ENCODE data around the gene NUFIP1.
"Not testable (repeated sequence)": the region's sequence is repeated elsewhere in the genome, so short reads cannot be mapped to it uniquely, and the experiment has no call there.

The NUFIP1 gene

DNA sequence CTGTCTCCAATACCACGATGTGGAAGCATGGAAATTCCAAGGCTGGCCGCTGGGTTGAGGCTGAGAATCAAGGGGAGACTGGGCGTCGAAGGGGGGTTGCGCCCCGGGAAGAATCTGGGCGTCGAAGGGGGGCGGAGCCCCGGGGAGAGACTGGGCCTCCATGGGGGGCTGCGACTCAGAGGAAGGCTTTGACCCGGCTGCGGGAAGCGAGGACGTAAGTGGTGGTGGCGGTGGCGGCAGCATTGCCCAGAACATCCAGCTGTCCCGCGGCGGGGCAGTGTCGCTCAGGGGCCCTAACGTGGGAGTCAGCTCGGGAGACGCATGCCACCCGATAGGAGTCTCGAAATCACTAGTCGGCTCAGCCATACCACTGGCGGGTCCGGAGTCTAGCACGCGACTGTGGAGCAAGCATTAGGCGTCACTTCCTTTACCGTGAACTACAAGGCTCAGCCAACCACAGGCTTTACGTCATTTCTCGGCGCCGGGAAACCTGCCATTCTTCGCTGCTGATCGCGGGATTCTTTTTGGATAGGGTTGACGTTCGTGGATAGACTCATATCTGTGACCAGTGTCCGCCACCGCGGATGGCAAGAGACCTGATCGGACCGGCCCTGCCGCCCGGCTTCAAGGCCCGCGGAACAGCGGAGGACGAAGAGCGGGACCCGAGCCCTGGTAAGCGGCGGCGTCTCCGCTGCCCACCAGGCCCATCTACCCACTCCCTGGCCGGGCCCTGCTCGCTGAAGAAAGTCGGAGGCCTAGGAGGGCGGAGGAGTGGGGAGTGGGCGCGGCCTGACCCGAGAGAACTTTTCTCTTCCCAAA is at the start of gene NUFIP1, which contains the start of gene GPALPP1:
NUFIP1 (minus strand) TSS at position 401 of the 819 bp plus-strand sequence; CDS start at position 366, 35 bp downstream.
GPALPP1 (plus strand) TSS at position 468 of the 819 bp plus-strand sequence; CDS start at position 585, 117 bp downstream.
- DNase-seq (ENCODE audit: low read depth) = peak; percentile 39

DNA sequence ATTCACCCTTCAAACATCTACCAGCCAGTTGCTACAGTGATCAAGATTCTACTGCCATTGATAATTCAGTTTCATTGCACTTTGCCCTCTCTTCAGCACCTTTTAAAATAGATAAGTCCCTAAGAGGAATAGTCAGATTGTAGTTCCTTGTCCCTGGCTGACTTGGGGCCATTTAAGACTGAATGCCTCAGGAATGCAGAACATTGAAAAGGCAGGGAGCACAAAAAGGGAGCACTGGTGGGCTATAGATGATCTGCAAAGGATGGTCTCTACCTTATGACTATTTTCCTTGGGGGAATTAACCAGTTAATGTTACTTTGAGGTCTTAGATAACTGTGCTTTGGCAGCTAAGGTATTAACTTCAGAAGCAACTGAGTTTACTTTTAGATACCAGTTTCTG is 46.9 kb upstream of the NUFIP1 start:
- DNase-seq (ENCODE audit: low read depth) = no peak

DNA sequence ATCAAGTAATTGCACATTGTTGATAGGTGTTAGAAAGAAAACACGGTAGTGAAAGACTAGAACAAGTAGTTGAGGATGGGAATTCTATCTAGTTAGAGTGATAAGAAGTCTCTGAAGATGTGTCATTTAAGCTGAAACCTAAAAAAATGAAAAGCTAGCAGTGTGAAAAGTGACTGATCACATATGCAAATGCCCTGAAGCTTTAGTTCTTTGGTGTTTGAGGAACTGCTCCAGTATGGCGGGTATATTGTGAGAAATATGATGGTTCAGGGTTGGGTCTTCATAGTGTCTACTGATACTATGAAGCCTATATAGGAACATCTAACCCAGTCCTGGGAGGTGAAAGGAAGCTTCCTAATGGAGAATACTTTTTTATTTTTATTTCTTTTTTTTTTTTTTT is 45.1 kb upstream of the NUFIP1 start:
- DNase-seq (ENCODE audit: low read depth) = no peak

DNA sequence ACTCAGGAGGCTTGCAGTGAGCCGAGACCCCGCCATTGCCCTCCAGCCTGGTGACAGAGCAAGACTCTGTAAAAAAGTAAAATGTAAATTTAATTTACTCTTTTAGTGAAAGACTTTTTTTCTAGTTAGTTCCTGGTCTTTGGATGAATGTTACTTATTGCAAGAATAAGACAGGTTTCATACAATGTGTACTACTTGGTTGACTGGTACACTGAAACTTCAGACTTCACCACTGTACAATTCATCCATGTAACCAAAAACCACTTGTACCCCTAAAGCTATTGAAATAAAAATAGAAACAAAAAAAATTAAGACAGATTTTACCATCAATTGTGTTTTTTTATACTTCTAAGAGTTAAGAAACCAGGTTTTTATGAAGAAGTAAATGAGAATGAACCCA is 35.6 kb upstream of the NUFIP1 start:
- no peak for DNase-seq (ENCODE audit: low read depth)

DNA sequence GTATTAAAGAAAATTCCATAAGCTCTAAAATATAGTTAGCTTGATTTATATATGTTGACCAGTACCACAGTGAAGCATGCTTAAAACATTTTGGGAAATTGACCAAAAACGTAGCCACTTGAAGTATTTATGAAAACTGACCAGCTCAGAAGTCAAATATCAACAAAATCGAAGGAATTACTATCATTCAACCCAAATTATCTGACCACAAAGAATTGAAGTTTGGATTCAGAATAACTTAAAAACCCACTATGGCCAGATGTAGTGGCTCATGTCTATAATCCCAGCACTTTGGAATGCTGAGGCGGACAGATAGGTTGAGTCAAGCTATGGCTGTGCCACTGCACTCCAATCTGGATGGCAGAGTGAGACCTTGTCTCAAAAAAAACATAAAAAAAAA is 32.0 kb upstream of the NUFIP1 start:
- DNase-seq (ENCODE audit: low read depth) = no peak

DNA sequence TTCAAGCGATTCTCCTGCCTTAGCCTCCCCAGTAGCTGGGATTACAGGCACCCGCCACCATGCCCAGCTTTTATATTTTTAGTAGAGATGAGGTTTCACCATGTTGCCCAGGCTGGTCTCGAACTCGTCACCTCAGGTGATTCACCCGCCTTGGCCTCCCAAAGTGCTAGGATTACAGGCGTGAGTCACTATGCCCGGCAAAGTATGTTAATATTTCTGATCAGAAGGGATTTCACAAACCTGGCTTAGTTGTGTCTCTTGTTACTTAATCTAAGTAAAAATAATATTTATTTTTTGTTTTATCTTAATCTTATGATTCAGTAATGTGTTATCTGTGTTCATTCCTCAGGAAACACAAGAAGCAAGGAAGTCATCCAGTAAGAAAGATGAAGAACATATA is 30.7 kb upstream of the NUFIP1 start:
- not testable (repeated sequence) for DNase-seq (ENCODE audit: low read depth)

DNA sequence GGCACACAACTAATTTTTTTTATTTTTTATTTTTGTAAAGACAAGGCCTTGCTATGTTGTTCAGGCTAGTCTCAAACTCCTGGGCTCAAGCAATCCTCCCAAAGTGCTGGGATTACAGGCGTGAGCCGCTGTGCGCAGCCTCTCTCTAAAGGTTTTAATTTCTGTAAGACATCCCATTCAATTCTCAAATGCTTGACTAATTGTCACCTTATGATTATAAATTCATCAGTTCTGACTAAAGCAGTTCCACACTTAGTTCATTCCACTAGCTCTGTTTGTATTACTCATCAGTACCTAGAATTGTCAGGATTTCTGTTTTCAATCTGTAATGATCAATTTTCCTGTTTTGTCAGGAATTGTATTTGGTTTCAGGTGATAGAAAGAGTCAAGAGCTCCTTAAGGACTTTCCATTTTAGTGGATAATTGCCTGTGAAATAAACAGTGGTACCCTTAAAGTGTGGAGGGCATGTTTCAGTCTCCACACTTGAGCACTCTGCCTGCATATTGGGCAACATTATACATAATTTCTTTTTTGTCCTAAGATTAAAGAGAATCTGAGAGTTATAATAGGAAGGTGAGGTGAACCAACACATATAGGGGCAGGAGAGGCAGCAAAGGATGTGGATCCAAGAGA is 27.6 kb upstream of the NUFIP1 start:
- no peak for DNase-seq (ENCODE audit: low read depth)

DNA sequence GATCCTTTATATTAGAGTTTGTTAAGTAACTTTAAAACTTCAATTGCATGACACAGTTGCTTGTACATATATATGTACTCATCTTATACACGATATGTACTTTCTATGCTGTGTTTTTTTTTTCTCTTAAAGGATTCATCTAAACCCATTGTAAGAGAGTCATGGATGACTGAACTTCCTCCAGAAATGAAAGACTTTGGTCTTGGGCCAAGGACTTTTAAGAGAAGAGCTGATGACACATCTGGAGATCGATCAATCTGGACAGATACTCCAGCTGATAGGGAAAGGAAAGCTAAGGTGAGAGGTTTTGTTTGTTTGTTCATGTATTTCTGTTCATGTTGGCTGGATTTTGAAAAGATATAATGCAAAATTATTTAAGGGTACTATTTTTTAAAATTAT is 26.0 kb upstream of the NUFIP1 start:
- DNase-seq (ENCODE audit: low read depth) = no peak

DNA sequence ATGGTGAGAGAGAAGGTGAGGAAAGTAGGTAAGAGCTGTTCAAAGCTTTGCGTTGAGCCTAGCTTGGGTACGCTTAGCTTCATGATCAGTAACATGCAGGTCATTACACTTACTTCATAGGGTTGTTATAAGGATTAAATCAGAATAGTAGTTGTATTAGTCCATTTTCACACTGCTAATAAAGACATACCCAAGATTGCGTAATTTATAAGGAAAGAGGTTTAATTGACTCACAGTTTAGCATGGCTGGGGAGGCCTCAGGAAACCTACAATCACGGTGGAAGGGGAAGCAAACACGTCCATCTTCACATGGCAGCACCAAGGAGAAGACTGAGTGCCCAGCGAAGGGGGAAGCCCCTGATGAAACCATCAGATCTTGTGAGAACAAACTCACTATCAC is 21.9 kb upstream of the NUFIP1 start:
- DNase-seq (ENCODE audit: low read depth) = no peak

DNA sequence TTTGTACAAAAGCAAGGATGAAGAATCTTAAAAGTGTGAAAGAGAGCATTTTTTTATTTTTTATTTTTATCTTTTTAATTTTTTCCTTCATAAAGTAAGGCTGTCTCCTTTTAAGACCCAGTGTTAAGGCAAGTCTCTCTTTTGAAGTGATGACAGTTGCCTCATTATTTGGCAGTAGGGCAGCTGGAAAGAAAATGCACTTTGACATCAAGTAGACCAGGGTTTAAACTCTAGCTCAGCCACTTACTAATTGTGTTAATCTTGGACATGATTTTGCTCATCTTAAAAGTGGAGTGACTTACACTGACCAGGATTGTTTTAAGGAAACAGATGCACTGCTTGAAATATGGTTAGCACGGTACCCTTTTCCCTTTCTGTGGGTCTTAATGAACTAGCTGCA is 18.6 kb upstream of the NUFIP1 start:
- DNase-seq (ENCODE audit: low read depth) = no peak

DNA sequence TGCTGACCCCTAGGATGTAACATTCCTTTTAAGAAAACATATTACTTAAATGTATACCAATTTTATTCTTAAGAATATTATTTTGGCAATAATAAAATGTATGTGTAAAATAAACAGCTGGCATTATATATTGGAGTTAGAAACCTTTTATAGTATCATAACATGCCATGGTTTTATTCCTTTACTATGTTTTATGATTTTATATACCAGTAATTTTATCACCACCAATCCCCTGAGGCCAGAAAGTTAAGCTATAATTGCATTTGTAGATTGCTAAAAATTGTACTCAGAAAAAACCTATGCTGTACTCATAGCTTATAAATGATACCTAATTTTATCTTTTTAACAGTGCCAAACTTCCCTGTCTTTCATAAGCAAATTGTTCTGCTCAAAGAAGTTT is 18.0 kb upstream of the NUFIP1 start:
- no peak for DNase-seq (ENCODE audit: low read depth)

DNA sequence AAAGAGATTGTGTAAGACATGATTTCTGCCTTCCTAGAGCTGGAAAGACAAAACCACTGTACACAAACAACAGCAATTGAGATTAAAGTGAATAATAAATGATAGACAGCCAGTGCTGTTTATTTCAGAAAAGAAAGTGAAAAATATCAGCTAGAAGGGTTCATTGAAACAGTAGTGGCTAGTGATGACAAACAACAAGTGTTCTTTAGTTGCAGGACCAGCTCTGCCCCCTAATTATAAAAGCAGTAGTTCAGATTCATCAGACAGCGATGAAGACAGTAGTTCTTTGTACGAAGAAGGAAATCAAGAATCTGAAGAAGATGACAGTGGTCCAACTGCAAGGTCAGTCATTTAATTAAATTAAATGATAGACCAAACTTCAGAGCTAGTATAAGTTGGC is 14.8 kb upstream of the NUFIP1 start:
- no peak for DNase-seq (ENCODE audit: low read depth)

DNA sequence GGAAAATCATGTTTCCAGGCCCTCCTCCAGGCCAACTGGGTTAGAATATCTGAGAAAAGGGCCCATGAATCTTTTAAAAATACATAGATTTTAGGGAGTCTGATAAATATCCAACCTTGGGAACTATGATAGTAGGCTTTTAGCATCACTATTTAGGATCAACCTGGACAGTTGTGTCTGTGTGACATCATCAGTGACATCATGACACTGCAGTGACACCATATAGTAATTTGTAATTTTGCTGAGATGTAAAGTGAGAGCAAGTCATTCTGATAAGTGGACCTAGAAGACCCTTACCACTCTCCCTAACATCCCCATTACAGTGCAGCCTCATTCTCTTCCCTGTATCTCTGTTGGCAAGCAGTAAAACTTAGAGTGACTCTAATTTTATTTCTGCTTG is 14.1 kb upstream of the NUFIP1 start:
- no peak for DNase-seq (ENCODE audit: low read depth)

DNA sequence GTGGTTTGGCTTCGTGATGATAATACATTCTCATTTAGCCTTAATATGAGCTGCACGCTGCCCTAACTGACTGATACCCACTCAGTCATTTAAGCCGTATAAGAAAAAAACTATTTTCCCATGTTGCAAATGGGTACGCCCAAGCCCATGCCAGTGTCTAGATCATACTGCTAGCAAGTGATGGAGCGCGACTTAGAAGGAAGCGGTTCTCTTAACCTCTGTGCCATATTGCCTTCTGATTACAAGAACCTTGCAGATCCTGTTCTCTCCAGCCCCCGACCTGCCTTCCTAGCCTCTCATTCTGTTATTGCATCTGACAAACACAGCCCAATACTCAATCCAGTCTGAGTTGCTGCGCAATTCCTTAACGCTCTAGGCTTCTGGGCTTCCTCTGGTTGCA is 670 bp upstream of the NUFIP1 start:
- no peak for DNase-seq (ENCODE audit: low read depth)

DNA sequence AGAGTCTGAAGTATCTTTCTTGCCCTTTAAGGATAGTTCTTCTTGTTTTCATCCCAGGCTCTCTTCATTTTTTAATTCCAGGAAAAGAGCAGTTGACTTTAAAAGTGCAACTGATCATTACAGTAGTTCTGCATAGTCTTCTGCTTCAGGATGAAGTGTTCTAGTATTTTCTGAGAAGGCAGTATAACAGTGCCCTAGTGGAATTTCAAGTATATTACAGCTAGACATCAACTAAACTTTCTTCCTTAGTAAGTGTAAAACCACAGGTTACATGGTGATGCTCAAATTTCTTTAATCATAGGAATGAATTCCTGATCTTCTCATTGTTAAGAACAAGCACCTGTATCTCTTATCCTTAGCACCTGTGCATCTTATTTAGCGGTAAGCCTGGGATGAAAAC is 10.9 kb downstream of the NUFIP1 start:
- DNase-seq (ENCODE audit: low read depth) = no peak

DNA sequence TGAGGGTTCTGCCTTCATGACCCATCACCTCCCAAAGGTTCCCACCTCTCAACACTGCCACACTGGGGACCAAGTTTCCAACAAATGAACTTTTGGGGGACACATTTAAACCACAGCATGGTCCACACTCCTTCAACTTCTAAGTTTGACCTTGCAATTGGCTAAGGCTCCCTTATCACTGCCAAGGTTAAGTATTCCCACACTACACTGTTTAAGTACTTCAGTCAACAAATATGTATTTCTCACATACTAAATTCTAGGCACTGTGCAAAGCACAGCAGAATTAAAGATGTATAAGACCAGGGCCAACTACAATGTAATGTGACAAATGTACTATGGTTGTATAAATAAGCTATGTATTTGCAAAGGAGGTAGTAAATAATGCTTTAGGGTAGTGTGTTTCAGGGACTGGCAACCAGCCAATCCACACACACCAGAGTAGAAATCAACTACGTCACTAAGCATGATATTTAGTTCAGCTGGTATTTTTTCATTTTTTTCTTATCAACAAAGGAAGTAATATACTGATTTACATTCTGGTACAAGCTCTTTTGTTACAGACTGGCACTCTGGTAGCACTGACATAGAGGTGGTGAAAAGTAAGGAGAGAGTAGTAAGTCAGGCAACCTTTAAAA is 12.2 kb downstream of the NUFIP1 start:
- DNase-seq (ENCODE audit: low read depth) = no peak

DNA sequence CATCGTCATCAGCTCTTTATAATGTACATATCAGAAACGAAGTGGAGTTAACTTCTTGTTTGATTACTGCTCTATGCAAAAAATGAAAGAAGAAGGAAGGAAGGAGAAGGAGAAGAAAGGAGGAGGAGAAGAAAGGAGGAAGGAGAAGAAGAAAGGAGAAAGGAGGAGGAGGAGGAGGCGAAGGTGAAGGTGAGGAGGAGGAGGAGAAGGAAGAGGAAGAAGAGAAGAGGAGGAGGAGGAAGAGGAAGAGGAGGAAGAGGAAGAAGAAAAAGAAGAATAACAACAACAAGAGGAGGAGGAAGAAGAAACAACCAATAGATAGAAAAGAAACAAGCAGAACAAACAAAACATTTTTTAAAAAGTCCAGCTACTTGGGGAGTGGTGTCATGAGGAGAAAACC is 13.1 kb downstream of the NUFIP1 start:
- no peak for DNase-seq (ENCODE audit: low read depth)

DNA sequence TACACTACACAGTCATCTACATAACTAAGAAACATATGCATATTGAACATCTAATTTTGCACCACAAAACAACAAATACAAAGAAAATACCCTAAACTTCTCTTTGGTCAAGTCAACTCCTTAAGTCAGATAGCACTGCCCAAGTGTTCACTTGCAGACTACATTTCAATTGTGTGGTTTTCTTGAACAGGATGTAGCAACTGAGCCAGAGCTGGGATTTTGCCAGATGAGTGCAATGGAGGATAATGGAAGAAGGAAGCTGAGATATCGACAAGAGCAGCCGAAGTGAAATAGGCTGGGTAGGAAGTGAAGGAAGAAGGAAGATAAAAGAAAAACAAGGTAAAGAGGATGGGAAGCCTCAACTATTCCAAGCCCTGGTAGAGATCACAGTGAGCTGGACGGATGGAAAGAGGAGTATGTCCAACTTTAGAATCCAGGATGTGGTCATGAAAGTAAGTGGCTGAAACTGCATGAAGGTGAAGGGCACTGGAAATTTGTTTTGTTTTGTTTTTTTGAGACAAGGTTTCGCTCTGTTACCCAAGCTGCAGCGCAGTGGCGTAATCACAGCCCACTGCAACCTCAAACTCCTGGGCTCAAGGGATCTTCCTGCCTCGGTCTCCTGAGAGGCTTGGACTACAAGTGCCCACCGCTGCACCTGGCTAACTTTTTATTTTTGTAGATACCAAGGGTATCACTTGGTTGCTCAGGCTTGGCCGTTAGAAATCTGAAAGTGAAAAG is 15.0 kb downstream of the NUFIP1 start:
- DNase-seq (ENCODE audit: low read depth) = no peak

DNA sequence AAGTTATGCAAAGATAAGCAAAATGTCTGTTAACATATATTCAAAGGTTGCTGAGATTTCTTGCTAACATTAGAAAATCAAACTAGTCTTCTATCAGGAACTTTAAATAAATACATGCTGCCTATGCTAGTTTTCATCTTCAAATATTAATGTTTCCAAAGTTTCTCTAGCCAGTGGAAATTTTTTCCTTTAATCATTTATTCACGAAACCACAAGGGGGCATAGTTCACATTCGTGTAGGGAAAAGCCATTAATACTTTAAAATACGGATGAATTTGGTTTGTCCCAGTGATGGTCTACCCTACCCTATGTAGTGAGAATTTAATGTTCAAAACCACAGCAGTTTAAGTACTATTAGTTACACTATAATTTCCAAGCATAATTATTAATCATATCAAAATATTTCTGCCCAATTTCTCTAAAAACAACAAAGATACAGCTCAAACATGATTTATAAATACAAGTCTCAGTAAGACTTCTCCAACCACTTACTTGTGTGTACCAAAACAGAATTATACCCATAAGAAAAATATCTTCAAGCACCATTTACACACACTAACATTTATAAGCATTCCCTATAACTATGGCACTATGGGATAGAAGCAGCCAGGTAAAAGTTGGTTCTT is 16.2 kb downstream of the NUFIP1 start:
- DNase-seq (ENCODE audit: low read depth) = no peak

DNA sequence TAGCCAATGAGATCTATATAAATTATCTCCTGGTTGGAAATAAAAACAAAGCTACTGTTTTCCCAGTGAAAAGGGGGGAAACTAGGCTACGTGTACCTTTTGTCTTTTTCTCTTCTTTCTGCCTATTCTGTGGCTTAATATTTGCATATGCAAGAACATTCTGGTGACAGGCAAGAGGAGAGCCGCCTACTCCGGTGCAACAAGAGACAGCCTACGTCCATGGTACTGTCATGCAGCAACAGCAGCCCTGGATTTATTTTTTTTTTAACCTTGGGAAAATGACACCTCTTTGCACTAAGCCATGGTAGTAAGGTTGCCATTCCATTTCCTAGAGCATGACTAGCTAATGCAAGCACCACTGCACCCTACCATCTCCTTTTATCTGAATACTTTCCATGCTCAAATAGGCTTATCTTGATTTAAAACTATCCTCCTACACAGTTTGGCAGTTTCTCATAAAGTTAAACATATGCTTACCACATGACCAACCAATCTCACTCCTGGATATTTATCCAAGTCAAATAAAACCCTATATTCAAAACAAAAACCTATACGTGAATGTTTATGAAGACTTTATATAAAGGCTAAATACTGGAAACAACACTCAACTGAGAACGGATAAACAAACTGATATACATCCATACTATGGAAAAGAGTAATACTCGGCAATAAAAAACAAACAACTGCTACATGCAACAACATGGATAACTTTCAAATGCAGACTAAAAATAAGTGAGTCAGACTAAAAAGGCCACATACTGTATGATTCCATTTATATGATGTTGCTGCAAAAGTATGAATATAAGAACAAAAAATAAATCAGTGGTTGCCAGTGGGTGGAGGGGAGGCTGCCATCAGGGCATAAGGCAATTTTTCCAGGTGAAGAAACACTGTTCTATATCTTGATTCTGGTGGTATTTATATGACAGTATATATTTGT is 17.3 kb downstream of the NUFIP1 start:
- no peak for DNase-seq (ENCODE audit: low read depth)
